Liver (tissue), 3 donors: ENCODE results near the gene BID.

Experiments
- CTCF ChIP-seq: fragments of 150-350 bp; IDR thresholded peaks from 2 replicates; pipeline ENCODE4 v1.5.1; 2017; ENCODE audit warnings: improper control_type of control experiment, low read depth, low read length; ENCODE audit not compliant: missing input control
- EGR1 ChIP-seq, 2 donors: IDR thresholded peaks; 2 replicates each; pipeline ENCODE4 v1.6.1; 2016 to 2018; ENCODE audit warnings: antibody characterized with exemption in 2 of 2, low read depth in 2 of 2
- FOXA1 ChIP-seq: IDR thresholded peaks from 2 replicates; pipeline ENCODE4 v1.6.1; 2016; ENCODE audit warnings: antibody characterized with exemption
- MAX ChIP-seq: IDR thresholded peaks from 2 replicates; pipeline ENCODE4 v1.6.1; 2016; ENCODE audit warnings: antibody characterized with exemption
- RAD21 ChIP-seq, 2 donors: IDR thresholded peaks; 2 replicates each; pipeline ENCODE4 v1.6.1; 2016; ENCODE audit warnings: antibody characterized with exemption in 2 of 2, mild to moderate bottlenecking in 2 of 2
- TAF1 ChIP-seq: conservative IDR thresholded peaks from 2 replicates; pipeline ENCODE4 v1.6.1; 2016; ENCODE audit warnings: antibody characterized with exemption, mild to moderate bottlenecking
- YY1 ChIP-seq: IDR thresholded peaks from 2 replicates; pipeline ENCODE4 v1.6.1; 2016; ENCODE audit warnings: antibody characterized with exemption, mild to moderate bottlenecking
- donor health status: healthy.
- donor health status: healthy.

- no peak for TF ChIP-seq CTCF
- no peak for TF ChIP-seq MAX
- no peak for TF ChIP-seq RAD21 (IDR thresholded peaks at IDR 0.05)
- no peak for TF ChIP-seq TAF1
- no peak for TF ChIP-seq EGR1 (IDR thresholded peaks at IDR 0.05; ENCODE audit: low read depth in 2 of 2)
- no peak for TF ChIP-seq FOXA1
- TF ChIP-seq YY1: no peak
Observed at GRCh38 chr22:17777717-17778044, 3.4 kb upstream of the BID start.
